Cardiac muscle cell (in vitro differentiated cells and primary cell): ENCODE results near the gene ACAA2. TPM values are rescaled to one million over a fixed set of nuclear protein-coding genes. Genes with fewer than 3 reads are reported as not detected.

Experiments used
- DNase-seq, 2 donors: peaks; one replicate each; pipeline versions ENCODE4 v3.0.0 to v3.0.0-alpha.2; 2010 to 2017; ENCODE audit warnings: low read depth in 1 of 2, low spot score in 1 of 2
- H3K27ac ChIP-seq: fragments of 200-600 bp; sonication (generic); 2 replicates; pipeline ENCODE4 v1.5.1; 2016
- H3K27me3 ChIP-seq: fragments of 200-600 bp; sonication (generic); 2 replicates; pipeline ENCODE4 v1.6.0; 2016; ENCODE audit warnings: control low read depth
- H3K36me3 ChIP-seq: fragments of 200-600 bp; sonication (generic); 2 replicates; pipeline ENCODE4 v1.5.1; 2016; ENCODE audit warnings: control low read depth
- H3K4me1 ChIP-seq: fragments of 200-600 bp; sonication (generic); 2 replicates; pipeline ENCODE4 v1.8.1; 2017; ENCODE audit warnings: low read depth, mild to moderate bottlenecking, mixed run types
- H3K4me3 ChIP-seq: fragments of 200-600 bp; sonication (generic); 2 replicates; pipeline ENCODE4 v1.5.1; 2016; ENCODE audit warnings: mild to moderate bottlenecking
- H3K9me3 ChIP-seq: fragments of 200-600 bp; sonication (generic); 2 replicates; pipeline ENCODE4 v1.5.1; 2017; ENCODE audit warnings: low read depth, mild to moderate bottlenecking, control low read depth
- CTCF ChIP-seq: IDR thresholded peaks from 2 replicates; pipeline ENCODE4 v1.5.1; 2012; ENCODE audit warnings: low read depth, mild to moderate bottlenecking, low read length
- polyA plus RNA-seq: library from polyadenylated mRNA; unstranded; fragments of >200 nt; fragmentation: Nextera tagmentation; extraction: Ambion mirVana; gene quantifications from 2 replicates; pipeline ENCODE4 v1.2.1, GENCODE V29; 2016
- total RNA-seq: library from RNA; depleted of rRNA; stranded (reverse); fragments of >200 nt; gene quantifications from 2 replicates; pipeline ENCODE4 v1.2.3, GENCODE V29; 2016

ACAA2 gene
- total and polyA plus RNA-seq, 2 experiments from 2014 or later = 68.7 to 150 TPM

- Histone ChIP-seq H3K9me3 (no peaks in the 10 kb centered on the region), H3K4me3 (no peak overlapping the region), H3K27me3 (no peaks in the 10 kb centered on the region), H3K36me3 (no peaks in the 10 kb centered on the region), H3K4me1 (peaks cover 2% of the 10 kb centered on the region), H3K27ac (no peak overlapping the region)
- TF ChIP-seq CTCF = no peak
- no peak for DNase-seq
Measured at GRCh38 chr18:49761771-49762170, 51.6 kb downstream of the ACAA2 start.

- no peak for DNase-seq
- Histone ChIP-seq H3K9me3 (no peaks in the 10 kb centered on the region), H3K27me3 (no peaks in the 10 kb centered on the region), H3K36me3 (no peaks in the 10 kb centered on the region), H3K4me3 (no peak overlapping the region), H3K4me1 (peaks cover 2% of the 10 kb centered on the region), H3K27ac (no peak overlapping the region)
- no peak for TF ChIP-seq CTCF
Measured at GRCh38 chr18:49758263-49758610, 55.1 kb downstream of the ACAA2 start.

- DNase-seq = no peak
- TF ChIP-seq CTCF = no peak
- H3K4me3 ChIP-seq = no peak overlapping the region
Measured at GRCh38 chr18:49757513-49758262, 55.6 kb downstream of the ACAA2 start.

GRCh38 chr18:49756671-49757362, 56.5 kb downstream of the ACAA2 start:
- Histone ChIP-seq H3K4me1 (peaks cover 2% of the 10 kb centered on the region), H3K27ac (no peak overlapping the region), H3K36me3 (no peaks in the 10 kb centered on the region), H3K27me3 (no peaks in the 10 kb centered on the region), H3K4me3 (no peak overlapping the region), H3K9me3 (no peaks in the 10 kb centered on the region)
- TF ChIP-seq CTCF = no peak
- DNase-seq = no peak

More at GRCh38 chr18:49757513-49758262, 55.6 kb downstream of the ACAA2 start:
- no peaks in the 10 kb centered on the region for H3K36me3 ChIP-seq
- H3K4me1 ChIP-seq = peaks cover 2% of the 10 kb centered on the region
- no peak overlapping the region for H3K27ac ChIP-seq
- no peaks in the 10 kb centered on the region for H3K27me3 ChIP-seq
- H3K9me3 ChIP-seq = no peaks in the 10 kb centered on the region

- Histone ChIP-seq H3K4me1 (peaks cover 2% of the 10 kb centered on the region), H3K27me3 (no peaks in the 10 kb centered on the region), H3K4me3 (no peak overlapping the region), H3K36me3 (no peaks in the 10 kb centered on the region), H3K27ac (no peak overlapping the region), H3K9me3 (no peaks in the 10 kb centered on the region)
- DNase-seq = no peak
- TF ChIP-seq CTCF = no peak
Measured at GRCh38 chr18:49756135-49756534, 57.2 kb downstream of the ACAA2 start.
